Erythroblast (primary cell): ENCODE data around the gene SLC29A2.
A peak's percentile ranks its signal among the peaks of the same experiment; 100 is the strongest.

Experiments used
- DNase-seq, 2 experiments: peaks; one replicate each; lab custom pipeline; 2025; lab: John Stamatoyannopoulos, UW
- GATA1 ChIP-seq: IDR thresholded peaks from 2 replicates; pipeline ENCODE4 v1.6.1; 2011; ENCODE audit warnings: low read depth, mild to moderate bottlenecking, control low read depth, low read length, moderate library complexity
- POLR2A ChIP-seq: IDR thresholded peaks from 2 replicates; pipeline ENCODE4 v1.6.1; 2011; ENCODE audit warnings: mild to moderate bottlenecking, low read length

Gene SLC29A2

GRCh38 chr11:66371627-66372415 lies at the start of gene SLC29A2:
TSS of gene SLC29A2 (minus strand) at chr11:66371760. CDS start at chr11:66371591, 169 bp downstream.
- DNase-seq, result peak; percentile 40 to 46
- TF ChIP-seq POLR2A, result no peak
- no peak for TF ChIP-seq GATA1

- DNase-seq, result no peak
Measured at GRCh38 chr11:66420671-66421476, 49.3 kb upstream of the SLC29A2 start, which contains the start of gene NPAS4. TSS of gene NPAS4 (plus strand) at chr11:66421035. CDS start at chr11:66421180, 145 bp downstream.

GRCh38 chr11:66419825-66420224 lies 48.3 kb upstream of the SLC29A2 start:
- DNase-seq, result no peak
- no peak for TF ChIP-seq POLR2A

More at GRCh38 chr11:66420671-66421476, 49.3 kb upstream of the SLC29A2 start, which contains the start of gene NPAS4:
- TF ChIP-seq GATA1 (no peak), POLR2A (no peak)

GRCh38 chr11:66418986-66419308 lies 47.4 kb upstream of the SLC29A2 start:
- no peak for DNase-seq
- TF ChIP-seq GATA1, result no peak
- TF ChIP-seq POLR2A, result no peak

- TF ChIP-seq GATA1 (no peak), POLR2A (no peak)
- DNase-seq, result peak; percentile 70 to 79
Measured at GRCh38 chr11:66418168-66418985, 46.8 kb upstream of the SLC29A2 start.

GRCh38 chr11:66417000-66417399 lies 45.4 kb upstream of the SLC29A2 start:
- TF ChIP-seq POLR2A, result no peak
- TF ChIP-seq GATA1, result no peak
- DNase-seq, result no peak

GRCh38 chr11:66415423-66415822 lies 43.9 kb upstream of the SLC29A2 start:
- TF ChIP-seq POLR2A, result no peak
- DNase-seq, result no peak

GRCh38 chr11:66414120-66414934 lies 42.8 kb upstream of the SLC29A2 start:
- TF ChIP-seq POLR2A, result no peak
- no peak for TF ChIP-seq GATA1
- no peak for DNase-seq

- no peak for DNase-seq
- no peak for TF ChIP-seq GATA1
- TF ChIP-seq POLR2A, result no peak
Measured at GRCh38 chr11:66413167-66413566, 41.6 kb upstream of the SLC29A2 start.

GRCh38 chr11:66412110-66412509 lies 40.5 kb upstream of the SLC29A2 start:
- TF ChIP-seq GATA1 (no peak), POLR2A (no peak)
- no peak for DNase-seq

- TF ChIP-seq GATA1, result no peak
- no peak for TF ChIP-seq POLR2A
- DNase-seq, result no peak
Measured at GRCh38 chr11:66411323-66411722, 39.8 kb upstream of the SLC29A2 start.

- DNase-seq, result no peak
- TF ChIP-seq POLR2A (no peak), GATA1 (no peak)
Measured at GRCh38 chr11:66410191-66410590, 38.6 kb upstream of the SLC29A2 start.

GRCh38 chr11:66409226-66409625 lies 37.7 kb upstream of the SLC29A2 start:
- no peak for DNase-seq
- no peak for TF ChIP-seq POLR2A
- TF ChIP-seq GATA1, result no peak
